SK-N-SH (cell line): ENCODE results near the gene ADK.

Experiments used
- CHD2 ChIP-seq: fragments of 150-350 bp; IDR thresholded peaks from 2 replicates; pipeline ENCODE4 v1.6.1; 2018; ENCODE audit warnings: low read length; ENCODE audit not compliant: partially characterized antibody
- CTCF ChIP-seq: fragments of 200-600 bp; sonication (generic); IDR thresholded peaks from 2 replicates; pipeline ENCODE4 v1.6.1; 2017; ENCODE audit warnings: antibody characterized with exemption, mild to moderate bottlenecking, moderate library complexity
- EP300 ChIP-seq, 2 experiments: IDR thresholded peaks; 2 replicates each; pipeline versions ENCODE4 v1.4.0 to v1.6.1; 2012; ENCODE audit warnings: borderline replicate concordance in 1 of 2, low read depth in 1 of 2, low read length in 1 of 2
- FOXM1 ChIP-seq: IDR thresholded peaks from 2 replicates; pipeline ENCODE4 v1.4.0; 2012; ENCODE audit warnings: low read depth, mild to moderate bottlenecking
- GATA2 ChIP-seq: sonication (generic); formaldehyde crosslinking; IDR thresholded peaks from 2 replicates; pipeline ENCODE4 v1.5.0; 2020; ENCODE audit warnings: mild to moderate bottlenecking, missing genetic modification reagents
- MAX ChIP-seq: IDR thresholded peaks from 2 replicates; pipeline ENCODE4 v1.4.0; 2012; ENCODE audit warnings: low read depth
- NFIC ChIP-seq: IDR thresholded peaks from 2 replicates; pipeline ENCODE4 v1.4.0; 2012; ENCODE audit warnings: borderline replicate concordance
- POLR2AphosphoS5 ChIP-seq: IDR thresholded peaks from 2 replicates; pipeline ENCODE4 v1.6.1; 2012; ENCODE audit warnings: low read depth, low read length
- SMC3 ChIP-seq: IDR thresholded peaks from 2 replicates; pipeline ENCODE4 v1.6.1; 2012; ENCODE audit warnings: low read depth, low read length, improper control_type of control experiment
- TAF1 ChIP-seq: IDR thresholded peaks from 2 replicates; pipeline ENCODE4 v1.6.1; 2012; ENCODE audit warnings: low read depth, mild to moderate bottlenecking, low read length, moderate library complexity, borderline replicate concordance
- TF ChIP-seq, protein P1 (sequence below): fragments of 150-350 bp; IDR thresholded peaks from 2 replicates; pipeline ENCODE4 v1.6.1; 2017; ENCODE audit warnings: antibody characterized with exemption, low read length, low read depth, borderline replicate concordance

DNA sequence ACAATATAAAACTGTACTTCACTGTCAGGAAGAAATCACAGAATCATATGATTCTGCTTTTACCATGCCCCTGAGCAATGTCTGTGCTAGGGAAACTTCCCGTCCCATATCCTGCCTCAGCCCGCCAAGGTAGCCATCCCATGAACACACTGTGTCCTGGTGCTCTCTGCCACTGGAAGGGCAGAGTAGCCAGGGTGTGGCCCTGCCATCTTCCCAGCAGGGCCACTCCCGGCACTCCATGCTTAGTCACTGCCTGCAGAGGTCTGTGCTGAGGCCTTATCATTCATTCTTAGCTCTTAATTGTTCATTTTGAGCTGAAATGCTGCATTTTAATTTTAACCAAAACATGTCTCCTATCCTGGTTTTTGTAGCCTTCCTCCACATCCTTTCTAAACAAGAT lies 32.2 kb upstream of the ADK start:
- TF ChIP-seq CTCF (no peak), NFIC (no peak), SMC3 (no peak), GATA2 (CRISPR knock-in tag) (no peak), POLR2AphosphoS5 (no peak), FOXM1 (no peak), CHD2 (no peak), EP300 (IDR thresholded peaks at IDR 0.05; ENCODE audit: borderline replicate concordance in 1 of 2, low read depth in 1 of 2, low read length in 1 of 2) (no peak), MAX (no peak), TAF1 (no peak)
- TF ChIP-seq, protein P1, sequence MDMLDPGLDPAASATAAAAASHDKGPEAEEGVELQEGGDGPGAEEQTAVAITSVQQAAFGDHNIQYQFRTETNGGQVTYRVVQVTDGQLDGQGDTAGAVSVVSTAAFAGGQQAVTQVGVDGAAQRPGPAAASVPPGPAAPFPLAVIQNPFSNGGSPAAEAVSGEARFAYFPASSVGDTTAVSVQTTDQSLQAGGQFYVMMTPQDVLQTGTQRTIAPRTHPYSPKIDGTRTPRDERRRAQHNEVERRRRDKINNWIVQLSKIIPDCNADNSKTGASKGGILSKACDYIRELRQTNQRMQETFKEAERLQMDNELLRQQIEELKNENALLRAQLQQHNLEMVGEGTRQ = no peak
